Endothelial cell (in vitro differentiated cells): ENCODE data around the gene CAPN3. TPM values are rescaled to one million over a fixed set of nuclear protein-coding genes. Genes with fewer than 3 reads are reported as not detected.

Experiments used
- DNase-seq: peaks from one replicate; pipeline ENCODE4 v3.0.0; 2021; ENCODE audit warnings: low spot score
- H3K27ac Mint-ChIP-seq: one replicate; pipeline ENCODE4 v1.8.0; 2021; ENCODE audit warnings: mixed read lengths, inconsistent platforms; ENCODE audit not compliant: unreplicated experiment
- H3K27me3 Mint-ChIP-seq: one replicate; pipeline ENCODE4 v1.8.0; 2021; ENCODE audit warnings: mild to moderate bottlenecking, moderate library complexity, mixed read lengths, inconsistent platforms; ENCODE audit not compliant: unreplicated experiment
- H3K36me3 Mint-ChIP-seq: one replicate; pipeline ENCODE4 v1.8.0; 2021; ENCODE audit warnings: mild to moderate bottlenecking, low read depth, mixed read lengths, inconsistent platforms; ENCODE audit not compliant: unreplicated experiment
- H3K4me1 Mint-ChIP-seq: one replicate; pipeline ENCODE4 v1.8.0; 2021; ENCODE audit warnings: mild to moderate bottlenecking, mixed read lengths, inconsistent platforms; ENCODE audit not compliant: unreplicated experiment
- H3K4me3 Mint-ChIP-seq: one replicate; pipeline ENCODE4 v1.8.0; 2021; ENCODE audit warnings: mild to moderate bottlenecking, mixed read lengths, inconsistent platforms; ENCODE audit not compliant: unreplicated experiment
- H3K9me3 Mint-ChIP-seq: one replicate; pipeline ENCODE4 v1.8.0; 2021; ENCODE audit warnings: mixed read lengths, inconsistent platforms; ENCODE audit not compliant: unreplicated experiment
- total RNA-seq: library from RNA; stranded (reverse); fragmentation: NEBNext Ultra II Directional; extraction: Animal tissue kit (Norgen Biotek cat#: 25700); gene quantifications from one replicate; pipeline ENCODE4 v1.2.1, GENCODE V29; 2021; ENCODE audit not compliant: unreplicated experiment
- TF ChIP-seq, protein P1 (sequence below): fragments of 200-600 bp; sonication (generic); IDR thresholded peaks from one replicate; pipeline ENCODE4 v1.5.0; 2021; ENCODE audit warnings: antibody characterized with exemption; ENCODE audit not compliant: unreplicated experiment

Gene CAPN3
- total RNA-seq, 1 donor from 2014 or later = 2.0 TPM

DNA sequence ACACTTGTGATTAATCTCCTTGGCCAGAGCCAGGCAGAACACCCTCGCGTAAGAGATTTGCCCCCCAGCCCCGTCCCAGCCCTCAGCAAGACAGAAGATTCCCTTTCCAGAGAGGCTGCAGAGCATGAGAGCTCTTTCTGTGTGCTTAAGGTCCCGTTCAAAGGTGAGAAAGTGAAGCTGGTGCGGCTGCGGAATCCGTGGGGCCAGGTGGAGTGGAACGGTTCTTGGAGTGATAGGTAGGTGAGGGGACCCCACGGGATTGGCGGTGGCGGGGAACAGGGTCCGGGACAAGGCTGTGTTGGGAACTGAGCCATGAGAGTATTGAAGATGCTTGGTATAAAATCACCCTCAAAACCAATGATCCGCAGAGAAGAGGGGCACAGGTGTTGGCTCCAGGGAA is 34.8 kb downstream of the CAPN3 start:
- DNase-seq = no peak
- TF ChIP-seq, protein P1, sequence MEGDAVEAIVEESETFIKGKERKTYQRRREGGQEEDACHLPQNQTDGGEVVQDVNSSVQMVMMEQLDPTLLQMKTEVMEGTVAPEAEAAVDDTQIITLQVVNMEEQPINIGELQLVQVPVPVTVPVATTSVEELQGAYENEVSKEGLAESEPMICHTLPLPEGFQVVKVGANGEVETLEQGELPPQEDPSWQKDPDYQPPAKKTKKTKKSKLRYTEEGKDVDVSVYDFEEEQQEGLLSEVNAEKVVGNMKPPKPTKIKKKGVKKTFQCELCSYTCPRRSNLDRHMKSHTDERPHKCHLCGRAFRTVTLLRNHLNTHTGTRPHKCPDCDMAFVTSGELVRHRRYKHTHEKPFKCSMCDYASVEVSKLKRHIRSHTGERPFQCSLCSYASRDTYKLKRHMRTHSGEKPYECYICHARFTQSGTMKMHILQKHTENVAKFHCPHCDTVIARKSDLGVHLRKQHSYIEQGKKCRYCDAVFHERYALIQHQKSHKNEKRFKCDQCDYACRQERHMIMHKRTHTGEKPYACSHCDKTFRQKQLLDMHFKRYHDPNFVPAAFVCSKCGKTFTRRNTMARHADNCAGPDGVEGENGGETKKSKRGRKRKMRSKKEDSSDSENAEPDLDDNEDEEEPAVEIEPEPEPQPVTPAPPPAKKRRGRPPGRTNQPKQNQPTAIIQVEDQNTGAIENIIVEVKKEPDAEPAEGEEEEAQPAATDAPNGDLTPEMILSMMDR = no peak
- Mint-ChIP-seq H3K27me3 (peaks cover 5% of the 10 kb centered on the region), H3K4me3 (no peak overlapping the region), H3K27ac (no peak overlapping the region), H3K9me3 (no peaks in the 10 kb centered on the region), H3K36me3 (no peaks in the 10 kb centered on the region), H3K4me1 (peaks cover under 1% of the 10 kb centered on the region)

- Mint-ChIP-seq H3K27ac (no peak overlapping the region), H3K4me1 (peaks cover 8% of the 10 kb centered on the region), H3K36me3 (no peaks in the 10 kb centered on the region), H3K4me3 (no peak overlapping the region), H3K27me3 (peaks cover 6% of the 10 kb centered on the region), H3K9me3 (no peaks in the 10 kb centered on the region)
- TF ChIP-seq, protein P1 = no peak
- no peak for DNase-seq
These were observed 36.5 kb downstream of the CAPN3 start for GRCh38 chr15:42395838-42396237.

DNA sequence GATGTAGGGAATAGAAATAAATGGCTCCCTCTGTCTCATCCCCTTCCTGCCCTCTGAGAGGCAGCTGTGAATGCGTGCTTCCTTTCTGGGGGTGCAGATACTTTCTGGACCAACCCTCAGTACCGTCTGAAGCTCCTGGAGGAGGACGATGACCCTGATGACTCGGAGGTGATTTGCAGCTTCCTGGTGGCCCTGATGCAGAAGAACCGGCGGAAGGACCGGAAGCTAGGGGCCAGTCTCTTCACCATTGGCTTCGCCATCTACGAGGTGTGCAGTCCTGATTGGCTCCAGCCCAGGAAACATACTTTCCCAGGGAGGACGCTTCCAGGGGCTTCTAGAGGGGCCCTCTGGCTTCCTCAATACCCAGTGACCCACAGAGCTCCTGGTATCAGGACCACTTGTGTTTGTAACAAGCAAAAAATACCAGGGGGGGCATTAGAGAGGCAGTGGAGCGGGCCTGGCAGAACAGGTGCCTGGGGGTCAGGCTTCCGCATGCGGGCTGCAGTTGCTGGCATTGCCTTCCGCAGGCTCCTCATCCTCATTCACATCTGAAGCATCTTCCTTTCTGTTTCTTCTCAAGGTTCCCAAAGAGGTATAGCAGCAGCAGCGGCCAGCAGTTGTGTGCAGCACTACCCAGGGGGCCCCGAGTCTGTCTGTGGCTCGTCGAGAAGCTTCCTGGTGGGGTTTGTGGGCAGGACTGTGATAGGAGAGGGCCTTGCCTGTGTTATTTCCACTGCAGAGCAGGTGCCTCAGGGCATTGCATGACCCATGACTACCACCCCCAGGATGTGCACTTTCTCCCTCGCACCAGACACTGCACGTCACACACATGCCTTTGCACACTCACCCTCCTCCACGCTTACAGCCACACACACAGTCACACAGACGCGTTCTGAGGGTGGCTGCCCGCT is 42.5 kb downstream of the CAPN3 start:
- peaks cover 8% of the 10 kb centered on the region for H3K27me3 Mint-ChIP-seq
- H3K27ac Mint-ChIP-seq = peak overlapping the region; percentile 68
- H3K4me3 Mint-ChIP-seq = no peak overlapping the region
- no peaks in the 10 kb centered on the region for H3K9me3 Mint-ChIP-seq
- DNase-seq = no peak
- TF ChIP-seq, protein P1 = no peak
- H3K4me1 Mint-ChIP-seq = peaks cover 16% of the 10 kb centered on the region
- peaks cover 4% of the 10 kb centered on the region for H3K36me3 Mint-ChIP-seq

DNA sequence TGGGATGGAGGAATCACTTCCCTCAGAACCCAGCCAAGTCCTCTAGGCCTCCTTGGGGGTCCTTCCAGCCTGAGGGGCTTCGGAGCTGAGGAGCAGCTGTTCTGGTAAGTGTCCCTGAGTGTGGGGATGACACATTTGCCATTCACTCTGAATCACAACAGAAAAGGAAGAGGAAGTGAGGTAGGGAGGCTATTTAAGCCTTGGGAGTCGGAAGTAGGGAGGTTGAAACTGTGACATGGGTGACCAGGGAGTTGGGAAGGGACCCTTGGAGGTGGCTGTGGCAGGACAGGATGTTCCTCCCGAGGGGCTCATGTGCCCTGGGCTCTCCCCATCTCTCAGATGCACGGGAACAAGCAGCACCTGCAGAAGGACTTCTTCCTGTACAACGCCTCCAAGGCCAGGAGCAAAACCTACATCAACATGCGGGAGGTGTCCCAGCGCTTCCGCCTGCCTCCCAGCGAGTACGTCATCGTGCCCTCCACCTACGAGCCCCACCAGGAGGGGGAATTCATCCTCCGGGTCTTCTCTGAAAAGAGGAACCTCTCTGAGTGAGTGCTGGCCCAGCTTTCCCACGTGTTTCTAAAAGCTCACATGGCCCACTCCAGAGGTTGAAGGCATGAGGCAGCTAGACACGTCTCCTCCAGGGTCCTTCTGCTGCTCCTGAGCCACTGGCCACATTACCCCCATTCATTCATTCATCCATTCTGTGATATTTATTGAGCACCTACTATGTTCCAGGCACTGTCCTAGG is 43.3 kb downstream of the CAPN3 start:
- peak overlapping the region; percentile 68 for H3K27ac Mint-ChIP-seq

More for the DNA sequence above, 43.3 kb downstream of the CAPN3 start:
- no peak overlapping the region for H3K4me3 Mint-ChIP-seq
- peaks cover 10% of the 10 kb centered on the region for H3K27me3 Mint-ChIP-seq
- no peak for DNase-seq
- peaks cover 5% of the 10 kb centered on the region for H3K36me3 Mint-ChIP-seq
- TF ChIP-seq, protein P1 = no peak
- H3K4me1 Mint-ChIP-seq = peaks cover 16% of the 10 kb centered on the region
- no peaks in the 10 kb centered on the region for H3K9me3 Mint-ChIP-seq
